ENCODE measurements around the gene CCDC85A.

CCDC85A gene

DNA sequence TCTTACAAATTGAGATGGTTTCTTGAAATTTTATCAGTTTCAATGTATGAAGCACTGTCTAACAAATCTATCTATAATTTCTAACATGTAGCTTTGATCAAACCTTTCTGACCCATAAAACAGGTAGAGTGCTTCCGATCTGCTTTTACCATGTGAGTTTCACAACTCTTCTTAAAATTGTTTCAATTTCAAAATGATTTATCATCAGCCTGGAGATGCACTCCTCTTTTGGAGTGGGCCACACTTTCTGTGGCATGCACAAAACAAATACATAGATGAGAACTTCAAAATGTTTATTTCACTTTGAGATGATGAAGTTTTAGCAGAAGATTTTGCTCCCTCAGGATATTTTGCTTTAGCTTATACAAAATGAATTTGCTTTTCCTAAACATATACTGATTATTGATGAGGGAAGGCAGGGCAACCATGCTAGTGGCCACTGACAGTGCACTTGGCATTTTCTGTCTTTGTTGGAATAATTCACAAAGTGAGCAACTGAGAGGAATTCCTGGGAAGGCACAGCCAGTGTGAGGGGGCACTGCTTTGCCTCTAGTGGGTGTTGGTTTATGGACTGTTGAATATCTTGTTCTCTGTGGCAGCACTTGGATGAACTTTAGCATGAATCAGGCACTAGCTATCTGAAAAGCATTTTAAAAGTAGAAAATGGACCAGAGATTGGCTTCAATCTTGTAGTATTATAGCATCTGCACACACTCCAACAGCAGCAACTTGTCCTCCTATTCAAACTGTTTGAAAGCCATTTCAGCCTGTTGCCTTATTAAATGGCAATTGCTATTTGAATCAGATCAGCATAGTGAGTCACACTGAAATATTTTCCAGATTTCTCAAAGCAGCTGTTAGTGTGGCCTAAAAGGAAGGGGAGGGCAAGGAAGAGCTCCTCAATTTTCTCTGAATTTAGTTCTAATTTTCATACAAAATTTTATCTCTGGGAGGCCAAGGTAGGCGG lies 193.2 kb downstream of the CCDC85A start:
- no peak for DNase-seq

DNA sequence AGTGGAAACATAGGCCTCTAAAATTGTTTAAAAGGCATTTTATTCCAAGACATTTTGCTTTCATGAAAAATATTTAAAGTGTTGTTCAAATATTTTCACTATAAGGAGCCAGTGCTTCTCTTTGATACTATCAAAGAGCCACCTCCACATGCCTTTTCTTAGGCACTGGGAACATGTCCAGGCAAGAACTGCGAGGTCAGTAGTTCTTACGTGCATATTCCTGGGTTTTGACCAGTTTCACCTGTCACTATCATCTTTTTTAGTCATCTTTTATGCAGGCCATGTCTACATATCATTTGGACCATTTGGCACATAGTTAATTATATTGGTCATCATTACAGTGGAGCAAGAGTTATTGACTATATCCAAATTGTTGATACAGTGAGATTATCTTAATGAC lies 195.3 kb downstream of the CCDC85A start:
- DNase-seq, result no peak

DNA sequence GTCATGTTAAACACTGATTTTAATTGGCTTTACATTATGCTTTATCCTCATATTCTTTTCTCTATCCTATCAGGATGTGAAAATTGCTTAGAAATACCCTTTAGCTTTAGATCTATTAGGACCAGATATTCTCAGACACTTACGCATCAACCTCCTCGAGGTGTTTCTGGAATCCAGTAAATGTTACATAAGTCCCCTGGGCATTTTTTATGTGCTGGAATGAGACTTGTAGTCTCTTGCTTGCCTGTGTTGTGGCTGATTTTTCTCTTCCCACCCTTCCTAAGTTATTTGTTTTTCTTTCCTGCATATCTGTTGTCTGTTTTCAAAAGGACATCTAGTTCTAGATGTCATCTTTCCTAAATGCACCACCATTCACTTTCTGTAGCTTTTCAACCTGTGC lies 197.1 kb downstream of the CCDC85A start:
- DNase-seq, result no peak

DNA sequence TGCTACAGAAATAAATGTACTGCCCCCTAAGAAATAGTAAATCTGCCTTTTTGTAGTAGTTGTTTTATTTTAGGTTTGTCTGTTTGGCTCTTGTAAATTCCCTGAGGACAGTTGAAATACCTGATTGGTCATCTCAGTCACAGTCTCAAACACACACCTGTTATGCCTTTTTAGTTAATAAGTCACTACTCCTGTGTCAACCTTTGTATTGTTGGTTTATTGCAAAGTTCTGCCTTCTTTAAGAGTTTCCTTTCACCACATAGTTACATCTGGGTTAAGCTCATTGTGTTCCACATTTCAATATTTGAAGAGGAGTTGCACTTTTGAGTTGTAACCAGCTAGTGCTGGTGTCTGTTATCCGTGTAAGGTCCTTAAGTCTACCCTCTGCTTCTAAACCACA lies 198.7 kb downstream of the CCDC85A start:
- DNase-seq, result no peak

DNA sequence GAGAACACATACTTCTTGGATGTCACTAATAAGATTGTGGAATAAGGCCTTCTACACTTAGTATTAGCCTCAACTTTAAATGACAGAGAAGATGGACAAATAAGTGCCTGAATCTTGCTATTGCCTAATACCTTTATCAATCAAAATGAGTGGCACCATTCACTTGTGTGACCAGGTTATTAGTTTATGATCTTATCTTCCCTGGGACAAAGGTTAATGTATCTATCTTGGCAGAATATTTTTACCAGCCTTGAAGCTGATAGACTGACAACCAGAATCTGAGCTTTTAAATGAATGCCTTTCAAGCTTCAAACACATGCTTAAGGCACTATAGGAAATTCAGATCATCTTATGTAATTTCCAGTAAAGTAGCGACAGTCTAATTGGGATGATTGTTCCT lies 202.9 kb downstream of the CCDC85A start:
- DNase-seq, result no peak

DNA sequence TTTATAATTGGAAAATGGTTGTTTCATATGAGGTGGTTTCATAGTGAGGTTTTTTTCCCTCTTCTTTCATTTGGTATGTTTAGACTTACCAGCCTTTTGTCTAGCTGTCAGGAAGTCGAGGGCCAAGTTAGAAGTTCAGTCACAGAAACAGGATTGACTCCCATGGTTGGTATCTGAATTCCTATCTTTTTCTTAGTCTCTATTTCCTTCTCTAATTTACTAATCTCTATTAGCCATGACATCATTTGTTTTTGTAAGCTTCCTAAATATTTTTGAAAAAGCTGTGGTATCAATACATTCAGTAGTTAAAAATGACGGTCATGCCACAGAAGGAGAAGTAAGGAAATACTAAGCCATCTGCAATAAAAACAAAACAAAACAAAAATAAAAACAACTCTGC lies 206.9 kb downstream of the CCDC85A start:
- DNase-seq, result no peak

DNA sequence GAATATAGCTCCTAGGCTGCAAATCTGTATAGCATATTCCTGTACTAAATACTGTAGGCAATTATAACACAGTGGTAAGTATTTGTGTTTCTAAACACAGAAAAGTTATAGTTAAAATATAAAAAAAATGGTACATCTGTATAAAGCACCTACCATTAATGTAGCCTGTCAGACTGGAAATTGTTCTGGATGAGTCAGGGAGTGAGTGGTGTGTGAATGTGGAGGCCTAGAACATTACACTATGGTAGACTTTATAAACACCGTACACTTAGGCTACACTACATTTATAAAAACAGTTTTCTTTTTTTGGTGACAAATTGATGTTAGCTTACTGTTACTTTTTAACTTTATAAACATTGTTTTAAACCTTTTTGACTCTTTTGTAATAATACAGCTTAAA lies 226.3 kb downstream of the CCDC85A start:
- no peak for DNase-seq

DNA sequence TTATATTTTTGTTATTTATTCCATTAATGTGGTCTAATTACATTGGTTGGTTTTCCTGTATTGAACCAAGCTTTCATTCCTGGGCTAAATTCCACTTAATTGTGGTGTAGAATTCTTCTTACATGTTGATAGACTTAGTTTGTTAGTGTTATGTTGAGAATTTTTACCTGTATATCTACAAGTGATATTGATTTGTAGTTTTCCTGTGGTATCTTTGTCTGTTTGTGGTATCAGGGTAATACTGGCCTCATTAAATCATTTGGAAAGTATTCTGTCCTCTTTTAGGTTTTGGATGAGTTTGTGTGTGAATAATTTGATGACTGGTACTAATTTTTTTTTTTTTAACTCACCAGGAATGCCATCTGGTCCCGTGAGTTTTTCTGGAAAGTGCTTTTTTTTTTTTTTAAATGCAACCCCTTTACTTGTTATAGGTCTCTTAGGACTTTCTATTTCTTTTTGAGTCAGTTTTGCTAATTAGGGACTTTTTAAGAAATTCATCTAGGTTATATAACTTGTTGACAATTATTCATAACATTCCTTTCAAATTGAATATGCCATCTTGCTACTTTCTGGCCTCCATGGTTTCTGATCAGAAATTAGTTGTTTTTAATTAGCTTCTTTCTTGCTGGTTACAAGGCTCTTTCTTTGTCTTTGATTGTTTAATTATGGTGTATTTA lies 232.8 kb downstream of the CCDC85A start:
- no peak for DNase-seq
